ENCODE results near the gene TMEM151A. TPM values are rescaled to one million over a fixed set of nuclear protein-coding genes. Genes with fewer than 3 reads are reported as not detected.
A peak's percentile ranks its signal among the peaks of the same experiment; 100 is the strongest.

The TMEM151A gene
- total and polyA plus RNA-seq, 4 donors = 0.05 to 0.13 TPM; not detected in 2

- H3K27me3 ChIP-seq (ENCODE audit: control insufficient read depth in 4 of 4, insufficient read depth in 4 of 4, low read length in 3 of 4) = no peaks in the 10 kb centered on the region
- TF ChIP-seq EGR1 (IDR thresholded peaks at IDR 0.05; ENCODE audit: low read depth in 2 of 2) = no peak
- no peak for TF ChIP-seq HNF4G (IDR thresholded peaks at IDR 0.05)
- no peak for TF ChIP-seq JUND (IDR thresholded peaks at IDR 0.05)
- no peak overlapping the region for H3K4me3 ChIP-seq (ENCODE audit: low read depth in 1 of 3, low read length in 3 of 3)
- no peak for DNase-seq (ENCODE audit: low spot score)
- no peak overlapping the region for H3K27ac ChIP-seq (ENCODE audit: low read depth in 1 of 2, low read length in 2 of 2)
- H3K9me3 ChIP-seq (ENCODE audit: control insufficient read depth in 4 of 4, low read length in 3 of 4) = no peaks in the 10 kb centered on the region
- H3K36me3 ChIP-seq (ENCODE audit: control insufficient read depth in 4 of 4, insufficient read depth in 3 of 4, low read depth in 1 of 4, low read length in 3 of 4) = no peaks in the 10 kb centered on the region
- whole genome bisulfite sequencing = 96% methylated on average over 4 of the region's 4 CpGs
- H3K9ac ChIP-seq (ENCODE audit: low read depth in 1 of 2, low read length in 2 of 2) = no peak overlapping the region
- peaks cover 3 to 12% (median 9%) of the 10 kb centered on the region in 4 donors for H3K4me1 ChIP-seq (ENCODE audit: control insufficient read depth in 4 of 4, insufficient read depth in 4 of 4, low read length in 3 of 4)
Observed at GRCh38 chr11:66321606-66322005, 29.9 kb downstream of the TMEM151A start.

GRCh38 chr11:66322732-66323427, 31.2 kb downstream of the TMEM151A start:
- no peak for DNase-seq (ENCODE audit: low spot score)

GRCh38 chr11:66323684-66324083, 32.0 kb downstream of the TMEM151A start:
- no peaks in the 10 kb centered on the region for H3K9me3 ChIP-seq (ENCODE audit: control insufficient read depth in 4 of 4, low read length in 3 of 4)
- no peak overlapping the region for H3K4me3 ChIP-seq (ENCODE audit: low read depth in 1 of 3, low read length in 3 of 3)
- peaks cover 2 to 11% (median 4%) of the 10 kb centered on the region in 4 donors for H3K4me1 ChIP-seq (ENCODE audit: control insufficient read depth in 4 of 4, insufficient read depth in 4 of 4, low read length in 3 of 4)
- DNase-seq (ENCODE audit: low spot score) = no peak
- no peaks in the 10 kb centered on the region for H3K36me3 ChIP-seq (ENCODE audit: control insufficient read depth in 4 of 4, insufficient read depth in 3 of 4, low read depth in 1 of 4, low read length in 3 of 4)
- no peak overlapping the region for H3K9ac ChIP-seq (ENCODE audit: low read depth in 1 of 2, low read length in 2 of 2)
- WGBS = 98% methylated on average over 1 of the region's 1 CpG
- no peak overlapping the region for H3K27ac ChIP-seq (ENCODE audit: low read depth in 1 of 2, low read length in 2 of 2)
- TF ChIP-seq TAF1 (conservative IDR thresholded peaks at IDR 0.05) (no peak), EGR1 (IDR thresholded peaks at IDR 0.05; ENCODE audit: low read depth in 2 of 2) (no peak), JUND (IDR thresholded peaks at IDR 0.05) (no peak), GABPA (IDR thresholded peaks at IDR 0.05 in 1 of 2, conservative IDR thresholded peaks at IDR 0.05 in 1 of 2) (no peak), ATF3 (IDR thresholded peaks at IDR 0.05) (no peak), MAX (IDR thresholded peaks at IDR 0.05) (no peak), YY1 (IDR thresholded peaks at IDR 0.05) (no peak), FOXA1 (IDR thresholded peaks at IDR 0.05) (no peak)
- TF ChIP-seq, protein P1, sequence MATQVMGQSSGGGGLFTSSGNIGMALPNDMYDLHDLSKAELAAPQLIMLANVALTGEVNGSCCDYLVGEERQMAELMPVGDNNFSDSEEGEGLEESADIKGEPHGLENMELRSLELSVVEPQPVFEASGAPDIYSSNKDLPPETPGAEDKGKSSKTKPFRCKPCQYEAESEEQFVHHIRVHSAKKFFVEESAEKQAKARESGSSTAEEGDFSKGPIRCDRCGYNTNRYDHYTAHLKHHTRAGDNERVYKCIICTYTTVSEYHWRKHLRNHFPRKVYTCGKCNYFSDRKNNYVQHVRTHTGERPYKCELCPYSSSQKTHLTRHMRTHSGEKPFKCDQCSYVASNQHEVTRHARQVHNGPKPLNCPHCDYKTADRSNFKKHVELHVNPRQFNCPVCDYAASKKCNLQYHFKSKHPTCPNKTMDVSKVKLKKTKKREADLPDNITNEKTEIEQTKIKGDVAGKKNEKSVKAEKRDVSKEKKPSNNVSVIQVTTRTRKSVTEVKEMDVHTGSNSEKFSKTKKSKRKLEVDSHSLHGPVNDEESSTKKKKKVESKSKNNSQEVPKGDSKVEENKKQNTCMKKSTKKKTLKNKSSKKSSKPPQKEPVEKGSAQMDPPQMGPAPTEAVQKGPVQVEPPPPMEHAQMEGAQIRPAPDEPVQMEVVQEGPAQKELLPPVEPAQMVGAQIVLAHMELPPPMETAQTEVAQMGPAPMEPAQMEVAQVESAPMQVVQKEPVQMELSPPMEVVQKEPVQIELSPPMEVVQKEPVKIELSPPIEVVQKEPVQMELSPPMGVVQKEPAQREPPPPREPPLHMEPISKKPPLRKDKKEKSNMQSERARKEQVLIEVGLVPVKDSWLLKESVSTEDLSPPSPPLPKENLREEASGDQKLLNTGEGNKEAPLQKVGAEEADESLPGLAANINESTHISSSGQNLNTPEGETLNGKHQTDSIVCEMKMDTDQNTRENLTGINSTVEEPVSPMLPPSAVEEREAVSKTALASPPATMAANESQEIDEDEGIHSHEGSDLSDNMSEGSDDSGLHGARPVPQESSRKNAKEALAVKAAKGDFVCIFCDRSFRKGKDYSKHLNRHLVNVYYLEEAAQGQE (IDR thresholded peaks at IDR 0.05) = no peak
- H3K27me3 ChIP-seq (ENCODE audit: control insufficient read depth in 4 of 4, insufficient read depth in 4 of 4, low read length in 3 of 4) = no peaks in the 10 kb centered on the region

More at GRCh38 chr11:66322732-66323427, 31.2 kb downstream of the TMEM151A start:
- WGBS = 86% methylated on average over 11 of the region's 11 CpGs
- H3K27me3 ChIP-seq (ENCODE audit: control insufficient read depth in 4 of 4, insufficient read depth in 4 of 4, low read length in 3 of 4) = no peaks in the 10 kb centered on the region
- H3K9ac ChIP-seq (ENCODE audit: low read depth in 1 of 2, low read length in 2 of 2) = no peak overlapping the region
- peaks cover 2 to 14% (median 8%) of the 10 kb centered on the region in 4 donors for H3K4me1 ChIP-seq (ENCODE audit: control insufficient read depth in 4 of 4, insufficient read depth in 4 of 4, low read length in 3 of 4)
- H3K4me3 ChIP-seq (ENCODE audit: low read depth in 1 of 3, low read length in 3 of 3) = no peak overlapping the region
- TF ChIP-seq NR2F2 (IDR thresholded peaks at IDR 0.05) = peak; percentile 13
- no peak for TF ChIP-seq SP1 (IDR thresholded peaks at IDR 0.05)
- no peak for TF ChIP-seq MAX (IDR thresholded peaks at IDR 0.05)
- TF ChIP-seq, protein P1 (IDR thresholded peaks at IDR 0.05) = no peak
- no peaks in the 10 kb centered on the region for H3K9me3 ChIP-seq (ENCODE audit: control insufficient read depth in 4 of 4, low read length in 3 of 4)
- no peaks in the 10 kb centered on the region for H3K36me3 ChIP-seq (ENCODE audit: control insufficient read depth in 4 of 4, insufficient read depth in 3 of 4, low read depth in 1 of 4, low read length in 3 of 4)
- H3K27ac ChIP-seq (ENCODE audit: low read depth in 1 of 2, low read length in 2 of 2) = no peak overlapping the region

Measured in liver (tissue), 9 donors.